Activated naive CD4-positive, alpha-beta T cell treated with anti-CD3 and anti-CD28 coated beads for 36 hours (primary cell): Measurements from ENCODE around the gene NIPAL1. TPM values are rescaled to one million over a fixed set of nuclear protein-coding genes. Genes with fewer than 3 reads are reported as not detected.
A peak's percentile ranks its signal among the peaks of the same experiment; 100 is the strongest.
"Not testable (repeated sequence)": the region's sequence is repeated elsewhere in the genome, so short reads cannot be mapped to it uniquely, and the experiment has no call there.

Experiments
- CTCF ChIA-PET: fragments of 350-600 bp; sonication (Branson Sonifier 250); formaldehyde crosslinking; loops from one replicate; lab custom pipeline; 2021; ENCODE audit warnings: antibody characterized with exemption; lab: Charles Lee
- DNase-seq: peaks from one replicate; pipeline ENCODE4 v3.0.0-alpha.2; 2020
- H3K27ac Mint-ChIP-seq: one replicate; pipeline ENCODE4 v1.8.0; 2021; ENCODE audit warnings: mild to moderate bottlenecking, mixed read lengths
- H3K27me3 Mint-ChIP-seq: one replicate; pipeline ENCODE4 v1.8.0; 2021; ENCODE audit warnings: low read depth, mixed read lengths
- H3K36me3 Mint-ChIP-seq: one replicate; pipeline ENCODE4 v1.8.0; 2021; ENCODE audit warnings: low read depth, mixed read lengths
- H3K4me1 Mint-ChIP-seq: one replicate; pipeline ENCODE4 v1.8.0; 2021; ENCODE audit warnings: low read depth, mixed read lengths
- H3K4me3 Mint-ChIP-seq: one replicate; pipeline ENCODE4 v1.8.0; 2021; ENCODE audit warnings: mild to moderate bottlenecking, moderate library complexity, mixed read lengths
- H3K9me3 Mint-ChIP-seq: one replicate; pipeline ENCODE4 v1.8.0; 2021; ENCODE audit warnings: mixed read lengths
- intact Hi-C: fragments of 100-400 bp; cut with micrococcal nuclease; formaldehyde crosslinking; loops from one replicate; pipeline ENCODE4 v1.15.1; 2023
- total RNA-seq, 2 experiments: library from RNA; stranded (reverse); gene quantifications; one replicate each; pipeline ENCODE4 v1.2.3, GENCODE V29; 2021

NIPAL1 gene
- total RNA-seq, 2 experiments from 2014 or later, result 1.0 to 2.0 TPM

DNA sequence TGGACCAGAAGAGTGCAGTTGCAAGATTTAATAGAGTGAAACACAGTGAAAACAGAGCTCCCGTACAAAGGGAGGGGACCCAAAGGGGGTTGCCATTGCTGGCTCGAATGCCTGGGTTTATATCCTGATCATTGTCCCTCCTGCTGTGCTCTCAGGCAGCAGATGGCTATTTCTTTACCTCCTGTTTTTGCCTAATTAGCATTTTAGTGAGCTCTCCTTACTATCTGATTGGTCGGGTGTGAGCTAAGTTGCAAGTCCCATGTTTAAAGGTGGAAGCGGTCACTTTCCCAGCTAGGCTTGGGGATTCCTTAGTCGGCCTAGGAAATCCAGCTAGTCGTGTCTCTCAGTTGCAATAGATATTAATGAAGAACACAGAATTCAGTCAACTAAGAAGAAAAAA lies 5.7 kb upstream of the NIPAL1 start:
- H3K9me3 Mint-ChIP-seq, H3K4me3 Mint-ChIP-seq, DNase-seq, H3K27me3 Mint-ChIP-seq, H3K4me1 Mint-ChIP-seq, H3K36me3 Mint-ChIP-seq, H3K27ac Mint-ChIP-seq, intact Hi-C loops: not testable (repeated sequence)
- CTCF ChIA-PET, result interaction anchor here (0.7 to 1.4 kb wide), 6 partner anchors 8 to 98 kb away, joined by 3 to 5 read pairs (median 3); no protein-coding TSS in a partner anchor

DNA sequence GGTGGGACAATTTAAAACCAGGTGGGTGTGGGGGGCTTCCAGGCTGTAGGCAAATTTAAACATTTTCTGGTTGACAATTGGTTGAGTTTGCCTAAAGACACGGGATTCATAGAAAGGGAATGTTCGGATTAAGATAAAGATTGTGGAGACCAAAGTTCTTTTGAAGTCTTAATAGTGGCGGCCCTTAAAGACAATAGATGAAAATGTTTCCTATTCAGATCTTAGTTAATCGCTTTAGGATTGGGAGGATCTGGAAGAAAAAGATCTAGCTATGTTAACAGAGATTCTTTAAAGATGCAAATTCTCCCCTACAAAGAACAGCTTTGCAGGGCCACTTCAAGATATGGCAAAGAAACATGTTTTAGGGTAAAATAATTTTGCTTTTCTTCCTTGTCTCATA lies 4.8 kb upstream of the NIPAL1 start:
- H3K36me3 Mint-ChIP-seq, result peaks cover 5% of the 10 kb centered on the region

GRCh38 chr4:48012824-48013223 lies 3.7 kb upstream of the NIPAL1 start:
- H3K36me3 Mint-ChIP-seq, result peaks cover 2% of the 10 kb centered on the region
- H3K4me3 Mint-ChIP-seq, result no peak overlapping the region
- H3K4me1 Mint-ChIP-seq, result peaks cover 8% of the 10 kb centered on the region
- peaks cover 2% of the 10 kb centered on the region for H3K27me3 Mint-ChIP-seq
- CTCF ChIA-PET, result interaction anchor here (1.5 kb wide), 1 partner anchor 21 kb away, joined by 3 read pairs; no protein-coding TSS in a partner anchor
- intact Hi-C loops, result no loop called here
- no peak for DNase-seq
- H3K9me3 Mint-ChIP-seq, result no peaks in the 10 kb centered on the region
- H3K27ac Mint-ChIP-seq, result no peak overlapping the region

More for the DNA sequence above, 4.8 kb upstream of the NIPAL1 start:
- Mint-ChIP-seq H3K4me1 (peaks cover 4% of the 10 kb centered on the region), H3K27ac (no peak overlapping the region), H3K4me3 (no peak overlapping the region), H3K27me3 (no peaks in the 10 kb centered on the region), H3K9me3 (peaks cover 3% of the 10 kb centered on the region)
- intact Hi-C loops, result no loop called here
- DNase-seq, result no peak
- CTCF ChIA-PET, result interaction anchor here (1.0 to 1.5 kb wide), 3 partner anchors 10 to 74 kb away, joined by 3 read pairs; no protein-coding TSS in a partner anchor

- no peak overlapping the region for H3K27ac Mint-ChIP-seq
- H3K4me3 Mint-ChIP-seq, result no peak overlapping the region
- peaks cover 17% of the 10 kb centered on the region for H3K4me1 Mint-ChIP-seq
- H3K27me3 Mint-ChIP-seq, result peaks cover 5% of the 10 kb centered on the region
- intact Hi-C loops, result loop anchor here (5.0 kb wide), 4 partner anchors 178 to 553 kb away; partner anchors contain the start of genes COMMD8, CORIN, SLAIN2 and TEC
- H3K9me3 Mint-ChIP-seq, result no peaks in the 10 kb centered on the region
- no peak for DNase-seq
- peaks cover 2% of the 10 kb centered on the region for H3K36me3 Mint-ChIP-seq
- CTCF ChIA-PET, result interaction anchor here (5.5 to 6.0 kb wide), 2 partner anchors 12 to 18 kb away, joined by 30 to 48 read pairs; no protein-coding TSS in a partner anchor
These were observed 1.4 kb upstream of the NIPAL1 start for GRCh38 chr4:48015216-48015615.

DNA sequence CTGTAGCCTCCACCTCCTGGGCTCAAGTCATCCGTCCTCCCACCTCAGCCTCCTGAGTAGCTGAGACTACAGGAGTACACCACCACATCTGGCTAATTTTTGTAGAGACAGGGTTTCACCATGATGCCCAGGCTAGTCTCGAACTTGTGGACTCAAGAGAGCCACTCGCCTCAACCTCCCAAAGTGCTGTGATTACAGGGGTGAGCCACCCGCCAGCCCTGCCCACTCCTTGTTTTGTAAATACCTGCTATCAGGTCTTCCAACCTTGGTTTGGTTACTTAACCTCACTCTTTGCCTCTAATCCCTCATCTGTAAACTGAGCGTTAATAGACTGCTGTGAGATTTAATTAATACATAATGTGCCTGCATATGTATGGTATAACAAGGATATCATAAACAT lies 894 bp upstream of the NIPAL1 start:
- Mint-ChIP-seq H3K27me3 (peaks cover 5% of the 10 kb centered on the region), H3K27ac (no peak overlapping the region), H3K36me3 (peaks cover 2% of the 10 kb centered on the region), H3K9me3 (no peaks in the 10 kb centered on the region), H3K4me3 (peak overlapping the region; percentile 81), H3K4me1 (peaks cover 20% of the 10 kb centered on the region)
- intact Hi-C loops, result loop anchor here (1.0 to 5.0 kb wide), 9 partner anchors 11 to 553 kb away; partner anchors contain the start of genes COMMD8, CORIN, SLAIN2 and TEC
- no peak for DNase-seq
- CTCF ChIA-PET, result interaction anchor here (1.1 to 6.0 kb wide), 4 partner anchors 12 to 70 kb away, joined by 3 to 48 read pairs (median 18); no protein-coding TSS in a partner anchor

DNA sequence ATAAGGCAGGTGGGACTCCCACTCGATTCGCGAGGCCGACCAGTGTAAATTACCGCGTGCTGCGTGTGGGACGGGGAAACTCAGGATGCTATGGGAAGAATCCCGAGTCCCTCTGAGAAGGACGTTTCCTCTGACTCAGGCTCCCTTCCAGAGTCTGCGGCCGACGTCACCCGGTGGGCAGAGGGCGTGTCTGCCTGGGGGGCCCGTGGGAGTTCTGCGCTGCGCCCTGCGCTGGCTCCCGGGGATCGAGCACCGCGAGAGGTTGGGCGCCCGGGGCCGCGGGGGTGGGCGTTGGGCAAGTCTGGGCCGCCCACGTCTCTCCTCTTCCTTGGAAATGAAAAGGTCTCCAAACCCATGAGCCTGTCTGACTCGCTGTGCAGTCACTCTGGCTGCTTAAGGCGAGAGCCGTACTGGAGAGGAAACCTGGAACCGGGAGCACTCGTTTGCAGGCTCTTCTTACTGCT lies 568 bp downstream of the NIPAL1 start:
- intact Hi-C loops, result loop anchor here (5.0 kb wide), 4 partner anchors 180 to 555 kb away; partner anchors contain the start of genes COMMD8, CORIN, SLAIN2 and TEC
- peak; percentile 33 for DNase-seq
- Mint-ChIP-seq H3K4me1 (peaks cover 31% of the 10 kb centered on the region), H3K27ac (no peak overlapping the region), H3K4me3 (peak overlapping the region; percentile 81), H3K27me3 (peaks cover 8% of the 10 kb centered on the region), H3K36me3 (peaks cover 3% of the 10 kb centered on the region), H3K9me3 (no peaks in the 10 kb centered on the region)
- CTCF ChIA-PET, result interaction anchor here (1.3 to 6.0 kb wide), 6 partner anchors 11 to 92 kb away, joined by 4 to 48 read pairs (median 11); no protein-coding TSS in a partner anchor

DNA sequence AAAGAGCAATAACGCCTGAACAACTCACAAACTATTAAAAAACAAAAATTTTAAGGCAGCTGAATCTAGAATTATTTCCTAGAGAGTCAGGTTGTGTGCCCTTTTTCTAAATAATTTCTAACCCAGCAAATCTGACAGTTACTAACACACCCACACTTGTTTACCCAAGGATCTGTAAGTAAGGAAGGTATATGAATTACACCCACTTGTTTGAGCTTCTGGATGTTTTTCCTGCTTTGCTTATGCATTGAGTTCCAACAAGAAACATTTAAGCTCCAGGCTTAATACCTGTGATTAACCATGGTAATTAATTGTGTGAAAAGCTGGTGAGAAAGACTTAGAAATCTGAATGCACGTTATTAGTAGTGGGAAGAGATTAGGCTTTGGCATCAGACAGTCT lies 1.5 kb downstream of the NIPAL1 start:
- intact Hi-C loops, result loop anchor here (5.0 kb wide), 4 partner anchors 181 to 556 kb away; partner anchors contain the start of genes COMMD8, CORIN, SLAIN2 and TEC
- Mint-ChIP-seq H3K27ac (no peak overlapping the region), H3K4me1 (peaks cover 33% of the 10 kb centered on the region), H3K36me3 (peaks cover 5% of the 10 kb centered on the region), H3K4me3 (no peak overlapping the region), H3K9me3 (no peaks in the 10 kb centered on the region), H3K27me3 (peaks cover 8% of the 10 kb centered on the region)
- CTCF ChIA-PET, result interaction anchor here (1.0 to 6.0 kb wide), 11 partner anchors 10 to 119 kb away, joined by 3 to 48 read pairs (median 5); no protein-coding TSS in a partner anchor
- no peak for DNase-seq

GRCh38 chr4:48021100-48021499 lies 4.5 kb downstream of the NIPAL1 start:
- DNase-seq, result no peak
- intact Hi-C loops, result loop anchor here (1.0 kb wide), 4 partner anchors 15 to 82 kb away; no protein-coding TSS in a partner anchor
- H3K9me3 Mint-ChIP-seq, result no peaks in the 10 kb centered on the region
- H3K27me3 Mint-ChIP-seq, result peaks cover 8% of the 10 kb centered on the region
- peaks cover 5% of the 10 kb centered on the region for H3K36me3 Mint-ChIP-seq
- CTCF ChIA-PET, result interaction anchor here (2.0 kb wide), 1 partner anchor 66 kb away, joined by 8 read pairs; no protein-coding TSS in a partner anchor
- peaks cover 30% of the 10 kb centered on the region for H3K4me1 Mint-ChIP-seq
- no peak overlapping the region for H3K27ac Mint-ChIP-seq
- no peak overlapping the region for H3K4me3 Mint-ChIP-seq

- CTCF ChIA-PET, result no interaction called here
- Mint-ChIP-seq H3K27ac (no peak overlapping the region), H3K27me3 (peaks cover 8% of the 10 kb centered on the region), H3K36me3 (peaks cover 5% of the 10 kb centered on the region), H3K4me3 (no peak overlapping the region), H3K9me3 (no peaks in the 10 kb centered on the region), H3K4me1 (peaks cover 30% of the 10 kb centered on the region)
- no peak for DNase-seq
- intact Hi-C loops, result no loop called here
These were observed 5.7 kb downstream of the NIPAL1 start for GRCh38 chr4:48022192-48022799.

DNA sequence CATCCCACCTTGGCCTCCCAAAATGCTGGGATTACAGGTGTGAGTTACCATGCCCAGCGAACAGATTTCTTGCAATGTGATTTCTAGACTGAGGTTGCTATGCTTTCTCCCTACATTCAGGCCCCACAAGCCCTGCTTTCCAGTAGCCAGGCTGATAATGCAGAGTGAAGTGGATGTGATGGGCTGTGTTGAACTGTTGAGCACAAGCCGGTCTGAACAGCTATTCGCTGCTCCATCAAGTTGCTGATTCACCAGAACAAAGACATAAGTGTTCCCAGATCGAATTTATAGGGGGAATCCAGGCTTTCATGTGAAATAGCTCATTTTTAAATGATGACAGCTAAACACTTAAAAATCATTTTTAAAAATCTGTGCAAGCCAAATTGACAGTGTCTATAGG lies 8.0 kb downstream of the NIPAL1 start:
- no peaks in the 10 kb centered on the region for H3K9me3 Mint-ChIP-seq
- intact Hi-C loops, result no loop called here
- H3K27ac Mint-ChIP-seq, result no peak overlapping the region
- peaks cover 5% of the 10 kb centered on the region for H3K36me3 Mint-ChIP-seq
- CTCF ChIA-PET, result interaction anchor here (1.0 to 1.8 kb wide), 3 partner anchors 9 to 42 kb away, joined by 4 to 10 read pairs (median 4); no protein-coding TSS in a partner anchor
- H3K27me3 Mint-ChIP-seq, result peaks cover 3% of the 10 kb centered on the region
- no peak for DNase-seq
- H3K4me3 Mint-ChIP-seq, result no peak overlapping the region
- H3K4me1 Mint-ChIP-seq, result peaks cover 39% of the 10 kb centered on the region

GRCh38 chr4:48025005-48025404 lies 8.4 kb downstream of the NIPAL1 start:
- H3K4me1 Mint-ChIP-seq, result peaks cover 37% of the 10 kb centered on the region
- CTCF ChIA-PET, result interaction anchor here (0.9 to 1.8 kb wide), 3 partner anchors 10 to 42 kb away, joined by 3 to 10 read pairs (median 4); no protein-coding TSS in a partner anchor
- no peak for DNase-seq

GRCh38 chr4:48027653-48028052 lies 11.1 kb downstream of the NIPAL1 start:
- Mint-ChIP-seq H3K36me3 (no peaks in the 10 kb centered on the region), H3K9me3 (no peaks in the 10 kb centered on the region), H3K4me1 (peaks cover 24% of the 10 kb centered on the region), H3K27ac (no peak overlapping the region), H3K4me3 (no peak overlapping the region), H3K27me3 (no peaks in the 10 kb centered on the region)
- intact Hi-C loops, result loop anchor here (1.0 kb wide), 1 partner anchor 9 kb away; no protein-coding TSS in a partner anchor
- CTCF ChIA-PET, result interaction anchor here (0.6 to 10.7 kb wide), 4 partner anchors 10 to 87 kb away, joined by 3 to 105 read pairs (median 10); no protein-coding TSS in a partner anchor
- no peak for DNase-seq

More at GRCh38 chr4:48025005-48025404, 8.4 kb downstream of the NIPAL1 start:
- Mint-ChIP-seq H3K9me3 (no peaks in the 10 kb centered on the region), H3K27me3 (peaks cover 3% of the 10 kb centered on the region), H3K36me3 (peaks cover 5% of the 10 kb centered on the region), H3K27ac (no peak overlapping the region), H3K4me3 (no peak overlapping the region)
- intact Hi-C loops, result no loop called here
